Nephron progenitor cell (in vitro differentiated cells): ENCODE data around the gene ADAM23.
A peak's percentile ranks its signal among the peaks of the same experiment; 100 is the strongest.

ENCODE experiments used
- DNase-seq: peaks from one replicate; pipeline ENCODE4 v3.0.0; 2021
- H3K27ac Mint-ChIP-seq: 2 replicates; pipeline ENCODE4 v1.8.0; 2021; ENCODE audit warnings: mild to moderate bottlenecking, moderate library complexity, mixed read lengths
- H3K27me3 Mint-ChIP-seq: 2 replicates; pipeline ENCODE4 v1.8.0; 2021; ENCODE audit warnings: mild to moderate bottlenecking, low read depth, mixed read lengths; ENCODE audit not compliant: poor library complexity
- H3K36me3 Mint-ChIP-seq: 2 replicates; pipeline ENCODE4 v1.8.0; 2021; ENCODE audit warnings: low read depth, mixed read lengths
- H3K4me1 Mint-ChIP-seq: 2 replicates; pipeline ENCODE4 v1.8.0; 2021; ENCODE audit warnings: mixed read lengths
- H3K4me3 Mint-ChIP-seq: 2 replicates; pipeline ENCODE4 v1.8.0; 2021; ENCODE audit warnings: mild to moderate bottlenecking, moderate library complexity, mixed read lengths
- H3K9me3 Mint-ChIP-seq: 2 replicates; pipeline ENCODE4 v1.8.0; 2021; ENCODE audit warnings: mild to moderate bottlenecking, moderate library complexity, mixed read lengths
- TF ChIP-seq, protein P1 (sequence below): fragments of 200-600 bp; sonication (generic); IDR thresholded peaks from 2 replicates; pipeline ENCODE4 v1.5.0; 2021; ENCODE audit warnings: antibody characterized with exemption

Gene ADAM23

DNA sequence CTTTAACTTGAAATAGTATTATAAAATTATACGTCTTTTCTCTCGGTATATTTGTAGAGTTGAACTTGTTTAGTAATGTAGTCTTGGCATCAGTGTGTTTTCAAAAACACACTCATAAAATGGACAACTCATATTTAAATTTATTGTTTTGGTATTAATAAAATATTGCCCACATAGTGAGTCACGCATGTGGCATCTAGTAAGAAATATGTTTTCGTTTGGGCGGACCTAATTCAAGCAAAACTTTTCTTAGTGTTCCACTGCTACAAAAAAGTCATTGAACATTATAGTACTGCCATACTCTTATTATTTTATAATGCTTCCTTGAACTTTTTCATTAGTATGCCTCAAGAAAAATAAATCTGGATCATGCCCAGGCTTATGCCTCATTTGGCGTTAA lies 167.9 kb downstream of the ADAM23 start:
- H3K4me3 Mint-ChIP-seq: no peak overlapping the region
- peaks cover 6% of the 10 kb centered on the region for H3K36me3 Mint-ChIP-seq
- DNase-seq: no peak
- no peaks in the 10 kb centered on the region for H3K9me3 Mint-ChIP-seq
- H3K27ac Mint-ChIP-seq: no peak overlapping the region
- H3K4me1 Mint-ChIP-seq: peaks cover 5% of the 10 kb centered on the region
- H3K27me3 Mint-ChIP-seq: no peaks in the 10 kb centered on the region
- TF ChIP-seq, protein P1, sequence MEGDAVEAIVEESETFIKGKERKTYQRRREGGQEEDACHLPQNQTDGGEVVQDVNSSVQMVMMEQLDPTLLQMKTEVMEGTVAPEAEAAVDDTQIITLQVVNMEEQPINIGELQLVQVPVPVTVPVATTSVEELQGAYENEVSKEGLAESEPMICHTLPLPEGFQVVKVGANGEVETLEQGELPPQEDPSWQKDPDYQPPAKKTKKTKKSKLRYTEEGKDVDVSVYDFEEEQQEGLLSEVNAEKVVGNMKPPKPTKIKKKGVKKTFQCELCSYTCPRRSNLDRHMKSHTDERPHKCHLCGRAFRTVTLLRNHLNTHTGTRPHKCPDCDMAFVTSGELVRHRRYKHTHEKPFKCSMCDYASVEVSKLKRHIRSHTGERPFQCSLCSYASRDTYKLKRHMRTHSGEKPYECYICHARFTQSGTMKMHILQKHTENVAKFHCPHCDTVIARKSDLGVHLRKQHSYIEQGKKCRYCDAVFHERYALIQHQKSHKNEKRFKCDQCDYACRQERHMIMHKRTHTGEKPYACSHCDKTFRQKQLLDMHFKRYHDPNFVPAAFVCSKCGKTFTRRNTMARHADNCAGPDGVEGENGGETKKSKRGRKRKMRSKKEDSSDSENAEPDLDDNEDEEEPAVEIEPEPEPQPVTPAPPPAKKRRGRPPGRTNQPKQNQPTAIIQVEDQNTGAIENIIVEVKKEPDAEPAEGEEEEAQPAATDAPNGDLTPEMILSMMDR: no peak

DNA sequence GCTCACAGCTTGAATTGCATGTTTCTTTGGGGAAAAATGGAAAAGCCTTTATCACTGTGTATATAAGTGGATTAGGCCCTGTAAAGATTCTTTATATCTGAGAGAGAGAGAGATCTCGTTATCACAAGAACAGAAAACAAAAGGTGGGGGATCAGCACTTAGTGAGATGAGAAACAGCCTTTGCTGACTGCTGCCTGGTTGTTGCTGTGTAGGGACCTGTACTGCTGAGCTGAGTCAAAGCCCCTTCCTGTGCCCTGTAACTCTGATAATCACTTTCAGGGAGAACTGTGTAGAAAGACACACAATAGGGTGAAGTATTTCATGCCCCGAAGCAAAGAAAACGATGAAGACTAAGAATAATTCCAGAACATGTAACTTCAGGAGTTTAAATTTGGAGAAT lies 168.4 kb downstream of the ADAM23 start:
- Mint-ChIP-seq H3K36me3 (peaks cover 6% of the 10 kb centered on the region), H3K4me1 (peaks cover 5% of the 10 kb centered on the region), H3K27ac (peak overlapping the region; percentile 73), H3K9me3 (no peaks in the 10 kb centered on the region), H3K4me3 (no peak overlapping the region), H3K27me3 (no peaks in the 10 kb centered on the region)
- TF ChIP-seq, protein P1: no peak
- DNase-seq: no peak

DNA sequence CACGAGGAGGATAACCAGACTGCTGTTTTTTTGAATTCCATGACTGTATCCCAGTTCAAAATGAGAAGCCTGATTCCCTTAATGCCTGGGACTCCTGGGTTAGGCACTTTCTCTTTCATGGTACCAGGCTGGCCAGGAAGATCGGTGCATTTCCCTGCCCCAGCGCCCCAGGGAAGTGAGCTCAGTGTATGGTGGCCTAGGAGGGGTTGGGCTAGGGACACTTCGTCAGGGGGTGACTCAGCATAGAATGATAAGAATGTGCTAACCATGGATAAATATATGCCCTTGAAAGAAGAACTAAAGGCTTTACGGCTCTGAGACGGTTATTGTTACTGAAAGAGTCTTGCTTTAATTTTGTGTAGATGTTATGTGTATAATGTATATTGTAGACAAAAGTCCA lies 171.5 kb downstream of the ADAM23 start:
- Mint-ChIP-seq H3K4me3 (no peak overlapping the region), H3K27me3 (no peaks in the 10 kb centered on the region), H3K27ac (no peak overlapping the region), H3K4me1 (no peaks in the 10 kb centered on the region), H3K9me3 (no peaks in the 10 kb centered on the region), H3K36me3 (peaks cover 6% of the 10 kb centered on the region)
- TF ChIP-seq, protein P1: no peak
- no peak for DNase-seq

DNA sequence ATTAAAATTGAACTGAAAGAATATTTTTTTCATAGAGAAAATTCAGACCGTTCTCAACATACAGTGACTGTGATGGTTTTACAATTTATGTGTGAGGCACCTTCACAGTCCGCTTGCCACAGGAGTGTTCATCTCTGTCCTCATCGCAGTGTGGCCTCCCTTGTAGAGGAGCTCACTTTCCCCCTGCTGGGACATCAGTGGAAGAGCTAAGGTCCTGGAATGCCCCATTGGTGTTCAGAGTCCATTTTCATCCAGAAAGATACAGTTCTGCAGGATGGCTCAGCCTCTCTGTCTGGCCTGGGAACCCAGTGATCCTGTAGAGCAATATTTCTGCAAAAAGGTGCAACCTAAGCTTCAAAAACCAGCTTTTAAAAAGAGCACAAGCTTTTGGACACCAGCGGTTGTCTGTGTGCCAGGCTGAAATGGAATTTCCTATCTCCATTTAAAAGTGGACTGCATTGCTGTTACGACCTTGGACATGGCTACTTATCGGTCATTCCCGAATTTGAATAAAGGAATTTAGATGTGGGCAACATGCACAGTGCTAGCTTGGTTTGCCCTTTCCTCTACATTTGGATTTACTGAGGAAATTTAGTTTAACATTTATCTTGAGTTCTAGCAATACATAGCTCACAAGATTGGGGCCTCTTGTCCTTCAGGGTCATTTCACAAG lies 172.2 kb downstream of the ADAM23 start:
- no peak overlapping the region for H3K4me3 Mint-ChIP-seq
- no peaks in the 10 kb centered on the region for H3K9me3 Mint-ChIP-seq
- no peak for DNase-seq
- H3K36me3 Mint-ChIP-seq: peaks cover 6% of the 10 kb centered on the region
- no peaks in the 10 kb centered on the region for H3K27me3 Mint-ChIP-seq
- TF ChIP-seq, protein P1: no peak
- no peaks in the 10 kb centered on the region for H3K4me1 Mint-ChIP-seq
- H3K27ac Mint-ChIP-seq: no peak overlapping the region

DNA sequence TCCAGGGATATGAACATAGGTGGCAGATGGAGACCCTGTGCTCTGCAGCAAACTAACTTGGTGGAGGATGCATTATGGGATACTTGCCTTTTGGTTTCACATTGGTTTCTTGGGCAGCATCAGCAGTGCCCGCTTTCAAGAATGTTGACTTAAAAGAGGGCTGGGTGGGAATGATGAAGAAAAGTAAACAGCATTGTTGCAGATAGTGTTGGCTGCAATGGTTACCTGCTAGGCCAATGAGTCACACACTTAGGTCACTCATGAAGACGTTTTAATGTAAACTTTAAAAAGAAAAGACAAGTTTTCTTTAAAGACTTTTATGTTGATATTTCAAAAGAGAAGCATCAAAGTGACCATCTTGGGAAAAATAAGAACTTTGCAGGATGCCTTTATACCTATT lies 172.8 kb downstream of the ADAM23 start:
- H3K4me3 Mint-ChIP-seq: no peak overlapping the region
- peaks cover 6% of the 10 kb centered on the region for H3K36me3 Mint-ChIP-seq
- H3K4me1 Mint-ChIP-seq: no peaks in the 10 kb centered on the region
- no peak for DNase-seq
- TF ChIP-seq, protein P1: no peak
- no peaks in the 10 kb centered on the region for H3K27me3 Mint-ChIP-seq
- no peak overlapping the region for H3K27ac Mint-ChIP-seq
- H3K9me3 Mint-ChIP-seq: no peaks in the 10 kb centered on the region

DNA sequence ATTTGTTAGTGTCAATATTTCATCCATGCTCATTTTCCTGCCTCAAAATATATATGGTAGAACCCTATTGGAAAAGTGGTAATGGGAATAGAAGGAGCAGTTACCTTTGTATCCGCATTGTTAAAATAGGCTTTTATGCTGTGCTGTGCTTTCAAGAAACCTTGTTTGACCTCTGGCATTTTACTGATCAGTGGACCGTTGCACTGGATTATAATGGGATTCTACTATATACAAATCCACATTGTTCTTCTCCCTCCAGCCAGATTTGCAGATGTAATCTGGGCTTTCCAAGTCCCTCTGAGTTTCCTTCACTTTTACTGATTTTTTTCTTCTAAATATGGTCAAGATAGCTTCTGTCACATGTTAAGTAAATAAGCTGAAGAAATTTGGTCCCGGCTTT lies 175.7 kb downstream of the ADAM23 start:
- Mint-ChIP-seq H3K36me3 (no peaks in the 10 kb centered on the region), H3K27me3 (no peaks in the 10 kb centered on the region), H3K27ac (no peak overlapping the region), H3K4me3 (no peak overlapping the region), H3K9me3 (no peaks in the 10 kb centered on the region), H3K4me1 (no peaks in the 10 kb centered on the region)
- no peak for DNase-seq
- TF ChIP-seq, protein P1: no peak
